ENCODE data around the gene USP8.
"Not testable (repeated sequence)": the region's sequence is repeated elsewhere in the genome, so short reads cannot be mapped to it uniquely, and the experiment has no call there.

USP8 gene

GRCh38 chr15:50418041-50418583, 6.1 kb upstream of the USP8 start:
- no peaks in the 10 kb centered on the region for H3K27me3 Mint-ChIP-seq
- H3K4me3 Mint-ChIP-seq: no peak overlapping the region
- no peak for DNase-seq (ENCODE audit: low spot score in 2 of 2)
- H3K27ac Mint-ChIP-seq: no peak overlapping the region
- peaks cover 2% of the 10 kb centered on the region for H3K36me3 Mint-ChIP-seq
- no peaks in the 10 kb centered on the region for H3K9me3 Mint-ChIP-seq
- no peaks in the 10 kb centered on the region for H3K4me1 Mint-ChIP-seq
- no peak for ATAC-seq (ENCODE audit: low read depth)

GRCh38 chr15:50425219-50425618, 1.0 kb downstream of the USP8 start:
- no peak for DNase-seq (ENCODE audit: low spot score in 2 of 2)
- Mint-ChIP-seq H3K9me3 (no peaks in the 10 kb centered on the region), H3K27me3 (no peaks in the 10 kb centered on the region), H3K4me3 (peak overlapping the region; percentile 99), H3K4me1 (peaks cover 21% of the 10 kb centered on the region), H3K27ac (peak overlapping the region; percentile 96), H3K36me3 (peaks cover 4% of the 10 kb centered on the region)
- no peak for ATAC-seq (ENCODE audit: low read depth)

GRCh38 chr15:50425678-50426246, 1.6 kb downstream of the USP8 start:
- H3K27ac Mint-ChIP-seq; DNase-seq (ENCODE audit: low spot score in 2 of 2); H3K27me3 Mint-ChIP-seq; H3K36me3 Mint-ChIP-seq; H3K9me3 Mint-ChIP-seq; ATAC-seq (ENCODE audit: low read depth): not testable (repeated sequence)
- Mint-ChIP-seq H3K4me3 (peak overlapping the region; percentile 63), H3K4me1 (peaks cover 23% of the 10 kb centered on the region)

GRCh38 chr15:50426428-50426827, 2.2 kb downstream of the USP8 start:
- H3K4me1 Mint-ChIP-seq: peaks cover 29% of the 10 kb centered on the region
- peaks cover 9% of the 10 kb centered on the region for H3K36me3 Mint-ChIP-seq
- no peaks in the 10 kb centered on the region for H3K9me3 Mint-ChIP-seq
- DNase-seq (ENCODE audit: low spot score in 2 of 2) (no peak), ATAC-seq (ENCODE audit: low read depth) (no peak)
- no peak overlapping the region for H3K4me3 Mint-ChIP-seq
- no peak overlapping the region for H3K27ac Mint-ChIP-seq
- H3K27me3 Mint-ChIP-seq: no peaks in the 10 kb centered on the region

- H3K9me3 Mint-ChIP-seq: no peaks in the 10 kb centered on the region
- DNase-seq (ENCODE audit: low spot score in 2 of 2) (no peak), ATAC-seq (ENCODE audit: low read depth) (no peak)
- H3K36me3 Mint-ChIP-seq: peaks cover 22% of the 10 kb centered on the region
- H3K27me3 Mint-ChIP-seq: no peaks in the 10 kb centered on the region
- H3K27ac Mint-ChIP-seq: peak overlapping the region; percentile 51
- H3K4me3 Mint-ChIP-seq: no peak overlapping the region
- H3K4me1 Mint-ChIP-seq: peaks cover 33% of the 10 kb centered on the region
Measured at GRCh38 chr15:50431204-50431603, 7.0 kb downstream of the USP8 start.

- DNase-seq (ENCODE audit: low spot score in 2 of 2): no peak
- peaks cover 23% of the 10 kb centered on the region for H3K36me3 Mint-ChIP-seq
- H3K27me3 Mint-ChIP-seq: no peaks in the 10 kb centered on the region
- no peak overlapping the region for H3K4me3 Mint-ChIP-seq
- no peaks in the 10 kb centered on the region for H3K9me3 Mint-ChIP-seq
- no peak for ATAC-seq (ENCODE audit: low read depth)
- peaks cover 30% of the 10 kb centered on the region for H3K4me1 Mint-ChIP-seq
- peak overlapping the region; percentile 77 for H3K27ac Mint-ChIP-seq
Measured at GRCh38 chr15:50432230-50432629, 8.0 kb downstream of the USP8 start.

GRCh38 chr15:50435772-50436171, 11.6 kb downstream of the USP8 start:
- Mint-ChIP-seq H3K4me3 (no peak overlapping the region), H3K27ac (peak overlapping the region; percentile 61), H3K36me3 (peaks cover 29% of the 10 kb centered on the region), H3K27me3 (no peaks in the 10 kb centered on the region), H3K4me1 (peaks cover 26% of the 10 kb centered on the region), H3K9me3 (no peaks in the 10 kb centered on the region)
- DNase-seq (ENCODE audit: low spot score in 2 of 2): no peak
- no peak for ATAC-seq (ENCODE audit: low read depth)

- DNase-seq (ENCODE audit: low spot score in 2 of 2) (no peak), ATAC-seq (ENCODE audit: low read depth) (no peak)
- H3K27ac Mint-ChIP-seq: peak overlapping the region; percentile 24
- no peak overlapping the region for H3K4me3 Mint-ChIP-seq
- no peaks in the 10 kb centered on the region for H3K27me3 Mint-ChIP-seq
- H3K4me1 Mint-ChIP-seq: peaks cover 15% of the 10 kb centered on the region
- no peaks in the 10 kb centered on the region for H3K9me3 Mint-ChIP-seq
- peaks cover 26% of the 10 kb centered on the region for H3K36me3 Mint-ChIP-seq
Measured at GRCh38 chr15:50438251-50438650, 14.0 kb downstream of the USP8 start.

- no peak for ATAC-seq (ENCODE audit: low read depth)
- Mint-ChIP-seq H3K4me3 (no peak overlapping the region), H3K27ac (no peak overlapping the region), H3K9me3 (no peaks in the 10 kb centered on the region), H3K27me3 (no peaks in the 10 kb centered on the region), H3K4me1 (peaks cover 16% of the 10 kb centered on the region), H3K36me3 (peaks cover 21% of the 10 kb centered on the region)
- no peak for DNase-seq (ENCODE audit: low spot score in 2 of 2)
Measured at GRCh38 chr15:50440932-50441331, 16.7 kb downstream of the USP8 start.

GRCh38 chr15:50452927-50453326, 28.7 kb downstream of the USP8 start:
- H3K36me3 Mint-ChIP-seq: peaks cover 27% of the 10 kb centered on the region
- DNase-seq (ENCODE audit: low spot score in 2 of 2): no peak

GRCh38 chr15:50458348-50459112, 34.3 kb downstream of the USP8 start:
- peaks cover 12% of the 10 kb centered on the region for H3K4me1 Mint-ChIP-seq
- H3K27ac Mint-ChIP-seq: peak overlapping the region; percentile 43
- no peak overlapping the region for H3K4me3 Mint-ChIP-seq
- H3K36me3 Mint-ChIP-seq: peaks cover 28% of the 10 kb centered on the region
- ATAC-seq (ENCODE audit: low read depth): peak; percentile 52
- H3K27me3 Mint-ChIP-seq: no peaks in the 10 kb centered on the region
- no peaks in the 10 kb centered on the region for H3K9me3 Mint-ChIP-seq
- DNase-seq (ENCODE audit: low spot score in 2 of 2): no peak

More at GRCh38 chr15:50452927-50453326, 28.7 kb downstream of the USP8 start:
- ATAC-seq (ENCODE audit: low read depth): no peak
- Mint-ChIP-seq H3K4me3 (no peak overlapping the region), H3K4me1 (peaks cover 15% of the 10 kb centered on the region), H3K9me3 (no peaks in the 10 kb centered on the region), H3K27ac (peak overlapping the region; percentile 64), H3K27me3 (no peaks in the 10 kb centered on the region)

- Mint-ChIP-seq H3K27me3 (no peaks in the 10 kb centered on the region), H3K27ac (peak overlapping the region; percentile 84), H3K4me3 (no peak overlapping the region)
Measured at GRCh38 chr15:50463423-50464358, 39.5 kb downstream of the USP8 start.

GRCh38 chr15:50471072-50471471, 46.9 kb downstream of the USP8 start:
- no peaks in the 10 kb centered on the region for H3K9me3 Mint-ChIP-seq
- peaks cover 3% of the 10 kb centered on the region for H3K4me1 Mint-ChIP-seq
- no peaks in the 10 kb centered on the region for H3K27me3 Mint-ChIP-seq
- H3K4me3 Mint-ChIP-seq: no peak overlapping the region
- peaks cover 24% of the 10 kb centered on the region for H3K36me3 Mint-ChIP-seq
- H3K27ac Mint-ChIP-seq: no peak overlapping the region
- ATAC-seq (ENCODE audit: low read depth) (no peak), DNase-seq (ENCODE audit: low spot score in 2 of 2) (no peak)

More at GRCh38 chr15:50463423-50464358, 39.5 kb downstream of the USP8 start:
- DNase-seq (ENCODE audit: low spot score in 2 of 2) (no peak), ATAC-seq (ENCODE audit: low read depth) (no peak)
- peaks cover 5% of the 10 kb centered on the region for H3K4me1 Mint-ChIP-seq
- peaks cover 18% of the 10 kb centered on the region for H3K36me3 Mint-ChIP-seq
- no peaks in the 10 kb centered on the region for H3K9me3 Mint-ChIP-seq

- Mint-ChIP-seq H3K27me3 (no peaks in the 10 kb centered on the region), H3K4me1 (peaks cover 7% of the 10 kb centered on the region), H3K36me3 (peaks cover 29% of the 10 kb centered on the region), H3K27ac (no peak overlapping the region), H3K9me3 (no peaks in the 10 kb centered on the region), H3K4me3 (no peak overlapping the region)
- ATAC-seq (ENCODE audit: low read depth): no peak
- DNase-seq (ENCODE audit: low spot score in 2 of 2): no peak
Measured at GRCh38 chr15:50476143-50476542, 51.9 kb downstream of the USP8 start.
